Glomerular visceral epithelial cell (primary cell): ENCODE results near the gene NTPCR.
"Not testable (repeated sequence)": the region's sequence is repeated elsewhere in the genome, so short reads cannot be mapped to it uniquely, and the experiment has no call there.

Experiments
- DNase-seq: peaks from one replicate; pipeline ENCODE4 v3.0.0-alpha.2; 2016; ENCODE audit errors: extremely low spot score

The NTPCR gene

DNA sequence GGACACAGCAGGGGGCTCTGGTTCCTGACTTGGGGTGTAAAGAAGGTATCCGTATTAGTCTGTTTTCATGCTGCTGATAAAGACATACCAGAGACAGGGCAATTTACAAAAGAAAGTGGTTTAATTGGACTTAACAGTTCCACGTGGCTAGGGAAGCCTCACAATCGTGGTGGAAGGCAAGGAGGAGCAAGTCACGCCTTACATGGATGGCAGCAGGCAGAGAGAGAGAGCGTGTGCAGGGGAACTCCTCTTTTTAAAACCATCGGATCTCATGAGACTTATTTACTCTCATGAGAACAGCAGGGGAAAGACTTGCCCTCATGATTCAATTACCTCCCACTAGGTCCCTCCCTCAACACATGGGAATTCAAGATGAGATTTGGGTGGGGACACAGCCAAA, 23.2 kb upstream of the NTPCR start:
- not testable (repeated sequence) for DNase-seq

DNA sequence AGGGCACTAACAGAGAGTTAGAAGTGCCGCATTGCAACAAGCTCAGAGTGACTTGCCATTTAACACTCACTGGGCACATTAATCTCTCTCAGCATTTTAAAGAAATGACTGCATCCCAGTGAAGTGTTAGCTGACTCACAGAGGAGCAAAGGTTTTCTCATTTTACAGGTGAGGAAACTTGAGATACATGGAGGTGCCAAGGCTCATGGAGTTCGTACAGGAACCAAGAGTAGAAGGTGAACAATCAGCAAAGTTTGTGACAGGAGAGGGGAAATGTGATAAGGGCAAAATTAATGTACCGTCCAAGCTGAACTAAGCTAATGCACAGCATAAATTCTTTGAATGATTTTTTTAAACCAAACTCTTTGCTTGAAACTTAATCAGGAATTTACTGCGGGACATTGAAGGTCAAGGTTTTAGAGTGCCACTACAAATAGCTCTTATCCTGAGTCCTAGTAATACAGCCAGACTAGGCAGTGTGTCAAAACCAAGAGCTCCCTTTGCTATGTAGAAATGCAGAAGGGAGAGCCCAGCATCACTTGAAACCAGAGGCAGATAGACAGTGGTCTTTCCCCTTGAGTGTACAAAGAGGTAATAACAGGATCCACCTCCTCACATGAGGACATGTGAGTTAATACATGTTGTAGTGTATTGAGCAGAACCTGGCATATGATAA, 22.4 kb upstream of the NTPCR start:
- DNase-seq, result no peak

DNA sequence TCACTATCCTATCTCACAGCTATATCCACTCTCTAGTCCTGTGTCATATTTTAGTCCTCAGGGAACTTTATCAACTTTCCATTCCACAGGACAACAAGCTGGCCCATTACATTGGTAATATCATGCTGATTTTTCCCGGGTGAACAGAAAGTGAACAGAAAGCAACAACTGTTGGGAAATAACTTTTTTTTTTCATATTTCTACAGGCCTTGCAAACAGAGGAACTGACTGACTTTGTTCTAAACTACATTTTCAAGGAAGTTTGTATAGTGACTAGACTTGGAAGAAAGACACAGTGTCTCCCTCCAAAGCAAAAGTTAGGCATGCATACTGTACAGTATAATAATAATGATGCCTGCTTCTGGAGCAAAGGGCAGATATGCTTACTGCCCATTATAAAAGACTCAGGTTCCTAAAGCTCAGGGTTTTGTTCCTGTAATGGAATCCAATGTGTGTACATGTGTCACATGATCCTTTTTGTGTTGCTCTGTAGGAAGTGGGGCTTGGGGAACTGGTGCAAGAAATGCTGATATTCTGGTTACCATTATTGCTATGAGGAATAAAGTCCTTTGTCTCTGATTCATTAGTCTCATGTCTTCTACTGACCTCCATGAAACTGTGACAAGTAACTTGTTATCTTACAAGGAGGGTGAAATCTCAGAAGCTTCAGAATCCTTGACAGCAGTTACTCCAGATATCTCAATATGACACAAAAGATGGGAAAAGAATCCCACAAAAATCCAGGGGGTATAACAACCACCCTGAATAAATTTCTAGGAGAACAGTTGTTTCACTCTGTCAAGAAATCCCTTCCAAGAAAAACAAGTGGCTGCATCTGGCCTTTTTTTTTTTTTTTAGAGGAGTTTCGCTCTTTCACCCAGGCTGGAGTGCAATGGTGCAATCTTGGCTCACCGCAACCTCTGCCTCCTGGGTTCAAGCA, 17.7 kb upstream of the NTPCR start:
- DNase-seq, result no peak

DNA sequence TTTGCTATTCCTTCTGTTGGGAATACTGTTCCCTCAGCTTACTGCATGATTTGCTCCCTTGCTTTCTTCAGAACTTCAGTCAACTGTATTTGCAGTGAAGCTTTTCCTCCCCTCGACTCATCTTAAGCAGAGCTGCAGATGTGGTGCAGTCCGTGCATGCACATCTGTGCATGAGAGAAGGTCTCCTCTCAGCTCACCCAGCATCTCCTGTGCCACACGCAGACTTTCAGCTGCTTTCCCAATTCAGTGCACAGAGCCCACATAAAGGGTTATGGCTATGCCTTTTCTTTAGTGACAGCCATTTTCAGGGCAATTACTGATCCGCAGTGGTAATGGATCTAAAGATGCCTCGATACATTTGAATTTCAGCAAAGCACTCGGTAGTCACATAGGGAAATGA, 13.5 kb upstream of the NTPCR start:
- DNase-seq, result no peak

GRCh38 chr1:232937741-232938375, 12.6 kb upstream of the NTPCR start:
- no peak for DNase-seq

DNA sequence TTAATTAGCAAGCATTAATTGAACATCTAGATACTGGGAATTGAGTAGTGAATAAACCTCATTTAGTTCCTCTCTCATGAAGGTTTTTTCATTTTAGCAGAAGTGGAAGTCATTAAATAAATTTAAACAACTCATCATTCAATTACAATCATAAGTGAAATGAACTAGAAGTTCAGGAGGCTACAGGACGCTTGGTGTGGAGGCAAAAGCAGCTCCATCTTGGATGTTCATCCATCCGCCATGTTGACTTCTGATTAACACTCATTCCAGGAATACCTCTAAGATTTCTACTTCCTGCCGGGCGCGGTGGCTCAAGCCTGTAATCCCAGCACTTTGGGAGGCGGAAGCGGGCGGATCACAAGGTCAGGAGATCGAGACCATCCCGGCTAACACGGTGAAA, 11.5 kb upstream of the NTPCR start:
- no peak for DNase-seq

DNA sequence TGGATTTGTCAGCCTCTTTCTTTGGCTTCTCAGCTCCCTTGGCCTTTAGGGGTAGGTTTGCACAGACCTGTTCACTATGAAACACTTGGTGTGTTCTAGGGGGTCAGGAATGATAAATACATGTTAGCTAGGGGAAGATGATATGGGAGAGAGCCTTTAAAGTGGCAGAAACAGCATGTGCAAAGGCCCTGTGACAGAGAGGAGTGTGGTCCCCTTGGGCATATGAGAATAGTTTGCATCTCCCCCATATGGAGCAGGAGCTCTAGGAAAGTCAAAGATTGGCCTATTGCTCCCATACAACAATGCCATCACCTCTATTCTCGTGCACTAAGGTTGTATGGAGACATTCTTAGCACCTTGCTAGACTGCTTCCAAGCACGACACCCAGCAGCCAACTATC, 10.7 kb upstream of the NTPCR start:
- DNase-seq, result no peak

GRCh38 chr1:232940262-232940661, 10.1 kb upstream of the NTPCR start:
- DNase-seq, result peak; percentile 32

GRCh38 chr1:232942413-232943294, 7.8 kb upstream of the NTPCR start:
- no peak for DNase-seq

DNA sequence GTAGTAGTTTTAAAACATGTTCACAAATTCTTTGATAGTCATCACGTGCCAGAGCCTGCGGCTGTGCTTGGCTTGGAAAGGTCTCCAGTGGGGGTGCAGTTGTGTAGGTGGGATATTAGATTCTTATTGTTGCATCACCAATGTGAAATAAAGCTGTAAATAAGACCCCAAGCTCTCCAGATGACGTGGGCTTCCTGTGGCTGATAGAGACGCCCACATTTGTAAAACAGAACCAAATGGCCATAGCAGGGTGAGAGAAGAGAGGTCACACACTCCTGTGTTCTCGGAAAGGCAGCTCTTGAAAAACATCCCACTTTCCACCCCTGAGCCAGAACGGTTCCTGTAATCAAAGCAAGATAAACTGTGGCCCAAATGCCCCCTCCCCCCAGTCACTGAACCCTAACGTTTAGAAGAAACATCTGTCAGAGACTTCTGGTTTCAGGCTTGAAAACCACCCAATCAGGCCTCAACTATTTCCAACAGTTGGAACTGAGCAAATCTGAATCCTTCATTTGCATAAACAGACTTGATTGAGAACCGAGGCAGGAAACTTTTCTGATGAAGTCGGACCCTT, 6.6 kb upstream of the NTPCR start:
- no peak for DNase-seq

DNA sequence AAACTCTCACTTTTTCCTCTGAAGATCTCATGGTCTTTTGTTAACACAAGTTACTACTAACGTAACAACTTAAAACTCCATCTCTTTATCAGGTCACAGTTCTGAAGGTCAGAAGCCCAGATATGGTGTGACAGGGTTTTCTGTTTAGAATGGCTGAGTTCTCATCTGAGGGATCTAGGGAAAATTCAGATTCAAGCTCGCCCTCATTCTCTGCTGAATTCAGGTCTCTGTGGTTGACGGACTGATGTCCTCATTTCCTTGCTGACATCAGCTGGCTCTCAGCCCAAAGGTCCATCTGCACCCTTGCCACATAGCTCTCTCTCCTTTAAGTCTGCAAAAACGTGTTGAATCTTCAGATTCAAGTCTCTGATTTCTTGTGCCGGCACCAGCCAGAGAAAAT, 6.1 kb upstream of the NTPCR start:
- DNase-seq, result no peak

- no peak for DNase-seq
These were observed 695 bp upstream of the NTPCR start for GRCh38 chr1:232949636-232950196.

DNA sequence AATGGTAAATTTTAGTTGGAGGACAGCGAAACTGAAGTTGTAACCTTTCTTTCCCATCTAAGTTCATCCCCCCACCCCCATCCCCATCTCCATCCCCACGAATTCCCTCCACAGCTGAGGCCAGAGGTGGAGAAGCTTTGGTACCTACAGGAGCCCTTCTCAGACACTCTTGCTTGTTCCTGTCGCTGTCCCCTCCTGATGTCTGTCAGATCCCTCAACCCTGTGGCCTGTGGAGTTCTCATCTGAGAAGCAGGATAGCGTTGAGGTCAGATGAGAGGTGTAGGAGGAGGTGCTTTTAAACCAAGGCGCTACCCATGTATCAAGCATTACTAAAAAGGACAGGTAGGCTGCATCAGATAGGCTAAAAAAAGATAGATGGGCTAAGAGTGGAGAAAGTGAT, 769 bp downstream of the NTPCR start:
- DNase-seq, result peak; percentile 49

DNA sequence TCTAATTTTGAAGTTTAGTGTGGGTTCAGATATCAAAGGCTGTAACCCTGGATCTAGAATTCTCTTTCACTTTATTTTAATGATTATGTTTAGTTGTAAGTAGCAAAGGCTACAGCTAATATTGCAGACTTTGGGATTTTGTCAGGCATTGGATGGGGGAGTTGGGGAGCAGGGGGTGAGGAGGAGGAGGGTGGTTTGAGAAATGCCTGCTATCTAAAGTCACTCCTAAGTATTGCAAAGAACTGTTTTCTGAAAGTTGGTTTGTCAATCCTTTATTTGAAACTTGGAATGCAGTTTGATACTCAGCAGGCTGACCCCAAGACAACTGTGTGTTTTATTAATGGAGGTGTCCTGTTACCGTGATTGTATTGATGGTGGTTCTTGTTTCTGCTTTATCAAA, 1.2 kb downstream of the NTPCR start:
- DNase-seq, result no peak

GRCh38 chr1:232952514-232953499, 2.4 kb downstream of the NTPCR start:
- peak; percentile 76 for DNase-seq

- peak; percentile 22 for DNase-seq
These were observed 4.4 kb downstream of the NTPCR start for GRCh38 chr1:232954594-232955365.

GRCh38 chr1:232956081-232956480, 5.7 kb downstream of the NTPCR start:
- peak; percentile 17 for DNase-seq

DNA sequence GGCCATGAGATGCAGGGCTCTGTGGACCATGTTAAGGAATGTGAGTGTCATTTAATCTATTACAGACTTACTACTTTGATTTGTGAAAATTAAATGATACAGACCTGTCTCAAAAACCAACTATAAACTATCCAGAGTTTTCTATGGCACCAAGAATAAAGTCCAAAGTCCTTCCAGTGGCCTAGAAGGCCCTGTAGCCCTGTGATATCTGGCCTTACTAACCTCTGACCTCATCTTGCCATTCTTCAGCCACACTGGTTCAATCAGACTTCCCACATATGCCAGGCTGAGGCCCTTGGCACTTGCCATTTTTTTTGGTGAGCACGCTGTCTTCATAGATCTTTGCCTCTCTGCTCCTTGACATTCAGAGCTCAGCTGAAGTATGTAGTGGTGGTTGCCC, 7.7 kb downstream of the NTPCR start:
- no peak for DNase-seq
